NCI-H526 treated with DMSO at 0.1 percent for 48 hours (cell line): ENCODE results near the gene MYLK.

ENCODE experiments used
- DNase-seq: peaks from one replicate; lab custom pipeline; 2025; lab: John Stamatoyannopoulos, UW

MYLK gene

DNA sequence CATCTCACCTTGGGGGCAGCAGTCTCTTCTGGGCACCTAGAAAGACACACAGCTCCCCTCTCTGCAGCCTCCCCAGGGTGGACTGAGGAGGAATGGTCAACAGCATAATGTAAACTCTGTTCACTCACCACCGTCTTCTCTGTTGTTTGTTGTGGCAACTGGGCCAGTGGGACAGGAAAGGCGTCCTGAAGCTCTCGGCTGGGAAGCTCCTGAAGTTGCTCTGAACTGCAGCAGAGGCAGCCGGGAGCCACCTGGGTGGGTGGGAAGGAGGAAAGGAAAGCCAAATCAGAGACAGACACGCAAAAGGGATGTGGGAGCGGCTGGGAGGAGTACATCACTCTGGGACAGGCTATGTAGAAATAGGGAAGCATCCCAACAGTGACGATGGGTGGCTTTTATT, 52.7 kb downstream of the MYLK start:
- DNase-seq, result no peak

GRCh38 chr3:123821920-123822319, 62.2 kb downstream of the MYLK start:
- no peak for DNase-seq

- DNase-seq, result no peak
Measured at GRCh38 chr3:123819949-123820348, 64.2 kb downstream of the MYLK start.

GRCh38 chr3:123818921-123819429, 65.2 kb downstream of the MYLK start:
- DNase-seq, result peak; percentile 90

DNA sequence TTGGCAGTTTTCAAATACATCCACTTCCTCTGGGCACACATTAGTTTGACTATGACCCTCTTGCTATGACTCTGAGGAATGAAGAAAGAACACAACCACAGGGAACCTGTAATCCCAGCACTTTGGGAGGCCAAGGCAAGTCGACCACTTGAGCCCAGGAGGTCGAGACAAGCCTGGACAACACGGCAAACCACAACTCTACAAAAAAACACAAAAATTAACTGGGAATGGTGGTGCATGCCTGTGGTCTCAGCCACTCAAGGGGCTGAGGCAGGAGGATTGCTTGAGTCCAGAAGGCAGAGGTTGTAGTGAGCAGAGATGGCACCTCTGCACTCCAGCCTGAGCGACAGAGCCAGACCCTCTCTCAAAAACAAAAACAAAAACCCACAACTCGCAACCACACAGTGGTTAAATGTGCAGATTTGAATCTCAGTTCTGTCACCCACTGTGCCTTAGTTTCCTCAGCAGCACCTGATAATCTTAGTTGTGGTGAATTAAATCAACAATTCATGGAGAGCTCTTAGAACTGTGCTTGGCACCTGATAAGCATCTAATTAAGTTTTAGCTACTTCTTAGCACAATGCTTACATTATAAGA, 65.7 kb downstream of the MYLK start:
- no peak for DNase-seq

DNA sequence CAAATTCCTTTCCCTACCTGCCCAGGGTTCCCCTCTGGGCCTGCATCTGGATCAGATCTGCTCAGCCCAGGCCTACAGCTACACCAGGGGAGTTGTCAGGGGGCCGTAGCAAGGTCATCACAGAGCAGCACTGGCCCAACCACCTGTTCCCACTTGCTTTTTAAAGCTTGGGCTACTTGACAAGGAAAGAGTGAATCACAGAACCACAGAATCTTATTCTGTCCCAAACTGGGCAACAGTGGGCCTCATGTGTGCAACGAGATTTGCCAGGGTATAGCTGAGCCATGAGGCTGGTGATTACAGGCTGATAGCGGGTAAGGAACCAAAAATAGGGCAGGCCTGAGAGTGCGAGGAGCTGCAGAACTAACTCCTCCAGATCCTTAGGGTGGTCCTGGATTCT, 66.7 kb downstream of the MYLK start:
- DNase-seq, result no peak

DNA sequence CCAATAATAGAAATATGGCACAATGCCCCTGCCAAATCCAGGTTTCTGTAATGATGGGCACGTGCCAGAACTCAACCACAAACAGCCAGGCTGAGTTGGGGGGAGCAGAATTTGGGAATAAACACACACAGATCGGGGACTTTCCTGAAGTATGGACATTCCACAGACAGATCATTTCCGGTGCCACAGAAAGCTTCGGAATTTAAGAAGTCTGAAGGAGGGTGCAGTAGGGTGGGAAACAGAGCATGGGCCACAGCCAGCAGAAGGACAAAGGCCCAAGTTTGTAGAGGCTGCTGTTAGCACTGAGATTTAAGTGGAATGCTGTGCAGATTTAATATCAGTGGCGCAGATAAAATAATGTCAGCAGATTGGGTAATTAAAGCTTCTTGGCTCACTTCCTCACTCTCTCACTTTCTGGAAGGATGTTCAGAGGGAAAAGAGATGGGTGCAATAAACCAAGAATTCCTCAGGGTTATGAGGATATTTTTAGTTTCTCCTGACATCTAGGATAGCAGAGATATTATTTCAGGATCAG, 67.4 kb downstream of the MYLK start:
- no peak for DNase-seq

DNA sequence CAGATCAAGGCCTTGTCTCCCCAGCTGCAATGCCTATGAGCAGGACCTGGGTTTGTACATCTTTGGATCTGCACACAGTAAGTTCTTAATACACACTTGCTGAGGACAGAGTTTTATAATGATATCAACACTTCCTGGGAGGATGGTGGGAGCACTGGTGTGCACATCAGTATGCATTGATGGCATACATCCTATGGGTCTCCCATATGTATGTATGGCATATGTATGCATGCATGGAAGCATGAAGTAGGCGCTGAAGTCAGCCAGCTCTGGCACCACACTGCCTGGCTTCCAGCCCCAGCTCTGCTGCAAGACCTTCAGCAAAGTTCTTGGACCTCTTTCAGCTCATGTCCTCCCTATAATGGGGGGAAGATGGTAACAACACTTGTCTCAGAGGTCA, 68.2 kb downstream of the MYLK start:
- no peak for DNase-seq

- no peak for DNase-seq
Measured at GRCh38 chr3:123813876-123814275, 70.3 kb downstream of the MYLK start.

DNA sequence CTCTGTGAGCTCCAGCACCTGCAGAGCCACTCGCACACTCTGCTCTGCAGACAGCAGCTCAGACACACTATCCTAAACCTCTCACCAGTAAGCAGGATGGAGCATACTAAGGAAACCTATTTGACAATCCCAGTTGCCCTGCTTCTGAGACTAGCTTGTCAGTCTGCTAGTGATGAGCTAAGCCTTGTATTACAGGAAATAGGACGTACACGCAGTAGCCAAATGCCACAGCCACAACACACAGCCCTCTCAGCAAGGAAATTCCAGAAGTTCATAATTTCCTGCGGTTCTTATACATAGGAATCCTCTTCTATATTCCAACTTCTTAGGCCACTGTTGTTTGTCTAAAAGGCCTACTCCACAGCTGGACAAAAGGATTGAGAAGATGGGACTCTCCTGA, 74.5 kb downstream of the MYLK start:
- DNase-seq, result no peak

DNA sequence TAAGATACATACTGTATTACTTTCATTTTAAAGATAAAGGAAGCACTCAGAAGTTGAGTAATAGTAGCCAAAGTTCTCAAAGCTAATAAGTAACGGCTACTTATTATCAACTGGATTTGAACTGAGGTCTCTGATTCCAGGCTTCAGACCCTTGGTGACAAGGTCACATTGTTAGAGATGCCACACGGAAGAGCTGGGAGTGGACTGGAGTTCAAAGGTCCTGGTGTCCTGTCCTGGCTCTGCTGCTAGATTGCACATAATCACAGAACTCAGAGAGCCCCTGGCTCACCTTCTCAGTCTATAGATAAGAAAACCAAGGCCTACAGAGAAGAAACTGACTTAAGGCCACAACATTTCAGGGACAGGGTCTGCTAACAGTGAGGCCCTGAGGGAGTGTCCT, 75.3 kb downstream of the MYLK start:
- no peak for DNase-seq

DNA sequence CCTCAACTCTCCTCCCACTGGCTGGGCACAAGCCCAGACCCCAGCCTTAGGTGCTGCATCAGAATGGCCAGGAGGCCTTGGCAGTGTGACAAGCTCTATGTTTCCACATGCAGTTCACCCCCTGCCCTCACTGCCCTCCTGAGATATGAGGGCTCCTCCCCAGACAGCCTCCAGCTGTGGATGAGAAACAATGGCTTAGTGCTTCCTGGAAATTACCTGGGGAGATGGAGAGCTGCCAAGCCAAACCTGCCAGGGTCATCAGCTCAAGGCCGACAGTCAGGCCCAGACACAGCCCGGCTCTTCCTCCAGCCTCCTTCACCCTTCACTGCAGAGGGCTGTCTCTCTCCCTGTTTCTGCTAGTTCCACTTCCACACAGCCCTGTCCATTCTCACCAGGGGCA, 76.3 kb downstream of the MYLK start:
- DNase-seq, result no peak

DNA sequence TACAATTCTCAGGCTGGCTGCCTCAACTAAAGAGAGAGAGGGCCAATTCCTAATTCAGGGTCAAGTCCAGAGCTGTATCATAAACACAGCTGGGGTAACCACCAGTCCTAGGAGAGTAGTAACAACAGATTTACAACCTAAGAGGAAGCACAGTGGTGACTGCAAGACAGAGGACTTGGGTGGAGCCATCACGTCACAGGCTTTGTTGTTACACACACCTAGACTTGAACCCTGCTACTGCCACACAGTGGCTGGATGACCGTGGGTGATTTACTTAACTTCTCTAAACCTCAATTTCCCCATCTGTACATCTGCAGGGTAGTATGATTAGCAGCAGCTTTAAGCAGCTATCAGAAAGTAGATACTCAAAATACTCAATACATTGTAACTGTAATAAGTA, 78.6 kb downstream of the MYLK start:
- DNase-seq, result no peak

- no peak for DNase-seq
Measured at GRCh38 chr3:123805101-123805500, 79.0 kb downstream of the MYLK start.

GRCh38 chr3:123804676-123805075, 79.5 kb downstream of the MYLK start:
- DNase-seq, result no peak

- DNase-seq, result no peak
Measured at GRCh38 chr3:123803521-123803920, 80.6 kb downstream of the MYLK start.

GRCh38 chr3:123802007-123802625, 82.0 kb downstream of the MYLK start:
- no peak for DNase-seq

DNA sequence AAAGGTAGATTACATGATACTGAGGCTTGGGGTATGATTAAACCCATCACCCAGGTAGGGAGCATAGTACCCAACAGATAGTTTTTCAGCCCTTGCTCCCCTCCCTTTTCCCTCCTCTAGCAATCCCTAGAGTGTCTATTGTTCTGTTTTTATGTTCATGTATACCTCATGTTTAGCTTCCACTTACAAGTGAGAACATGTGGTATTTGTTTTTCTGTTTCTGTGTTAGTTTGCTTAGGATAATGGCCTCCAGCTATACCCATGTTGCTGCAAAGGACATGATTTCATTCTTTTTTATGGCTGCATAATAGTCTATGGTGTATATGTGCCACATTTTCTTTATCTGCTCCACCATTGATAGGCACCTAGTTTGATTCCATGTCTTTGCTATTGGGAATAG, 82.7 kb downstream of the MYLK start:
- DNase-seq, result no peak

DNA sequence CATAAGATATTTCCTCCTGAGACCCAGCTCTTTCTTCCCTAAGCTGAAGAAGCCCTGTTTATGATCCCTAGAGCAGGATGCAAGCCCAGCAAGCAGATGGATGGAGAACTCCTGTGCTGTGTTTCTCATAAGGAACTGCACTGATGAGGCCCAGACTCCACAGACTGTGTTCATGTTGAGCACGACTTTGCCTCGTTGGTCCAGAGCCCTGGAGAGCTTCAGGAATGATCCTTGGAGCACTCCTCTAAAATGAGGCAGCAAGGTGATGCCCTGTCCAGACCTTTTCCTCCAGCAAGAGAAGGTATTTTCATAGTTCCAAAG, 83.8 kb downstream of the MYLK start:
- no peak for DNase-seq

GRCh38 chr3:123799544-123800361, 84.4 kb downstream of the MYLK start:
- no peak for DNase-seq

DNA sequence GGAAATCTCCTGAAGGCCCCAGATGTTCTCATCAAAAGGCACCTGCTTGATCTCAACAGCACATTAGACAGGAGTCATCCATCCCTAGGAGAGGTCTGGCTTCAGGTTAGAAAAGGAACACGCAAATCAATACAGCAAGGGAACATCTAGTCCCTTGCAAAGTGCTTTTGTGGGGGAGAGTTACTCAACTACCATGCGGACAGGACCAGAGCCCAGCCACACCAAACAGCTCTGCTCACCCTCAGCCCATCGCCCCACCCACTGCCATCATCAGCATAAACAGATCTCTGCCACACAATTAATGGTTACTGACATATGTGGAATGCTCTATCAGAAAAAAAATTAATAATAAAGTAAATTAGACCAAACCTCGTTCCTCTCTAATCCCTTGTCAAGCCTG, 85.6 kb downstream of the MYLK start:
- no peak for DNase-seq

DNA sequence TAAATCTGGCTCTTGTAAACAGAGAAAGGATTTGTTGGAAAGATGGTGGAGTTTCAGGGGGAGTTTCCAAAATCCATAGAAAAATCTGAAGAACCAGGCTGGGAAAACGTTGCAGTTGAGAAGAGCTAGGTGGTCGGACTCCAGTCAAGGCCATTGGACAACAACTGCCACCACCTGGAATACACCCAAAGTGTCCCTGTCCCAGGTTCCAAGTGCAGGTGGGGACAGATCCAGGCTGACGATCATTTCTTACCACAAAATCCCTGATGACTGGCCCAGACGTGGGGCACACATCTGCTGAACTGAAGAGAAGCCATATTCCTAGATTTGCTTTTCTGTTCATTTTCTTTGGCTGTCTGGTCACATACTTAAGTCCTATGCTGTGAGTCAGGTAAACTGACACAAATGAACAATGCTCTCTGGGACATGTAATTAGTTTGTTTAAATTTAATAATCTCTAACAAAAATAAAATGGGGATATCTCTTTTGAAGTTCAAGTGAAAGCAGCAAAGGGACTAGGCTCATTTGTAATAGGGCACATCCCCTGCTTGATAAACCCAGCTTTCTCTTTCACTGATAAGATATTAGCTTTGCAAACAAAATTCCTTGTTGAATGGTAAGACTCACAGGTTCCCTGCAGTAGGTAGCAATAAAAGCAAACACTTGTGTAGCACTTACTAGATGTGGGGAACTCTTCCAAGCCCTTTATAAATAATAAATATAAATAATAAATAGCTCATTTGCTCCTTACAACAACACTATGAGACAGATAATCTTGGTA, 88.5 kb downstream of the MYLK start:
- DNase-seq, result no peak
